NCI-H526 (cell line): ENCODE measurements around the gene MORC3.
"Not testable (repeated sequence)": the region's sequence is repeated elsewhere in the genome, so short reads cannot be mapped to it uniquely, and the experiment has no call there.

Experiments used
- DNase-seq, 2 experiments: peaks; one replicate each; lab custom pipeline; 2025; lab: John Stamatoyannopoulos, UW

The MORC3 gene

DNA sequence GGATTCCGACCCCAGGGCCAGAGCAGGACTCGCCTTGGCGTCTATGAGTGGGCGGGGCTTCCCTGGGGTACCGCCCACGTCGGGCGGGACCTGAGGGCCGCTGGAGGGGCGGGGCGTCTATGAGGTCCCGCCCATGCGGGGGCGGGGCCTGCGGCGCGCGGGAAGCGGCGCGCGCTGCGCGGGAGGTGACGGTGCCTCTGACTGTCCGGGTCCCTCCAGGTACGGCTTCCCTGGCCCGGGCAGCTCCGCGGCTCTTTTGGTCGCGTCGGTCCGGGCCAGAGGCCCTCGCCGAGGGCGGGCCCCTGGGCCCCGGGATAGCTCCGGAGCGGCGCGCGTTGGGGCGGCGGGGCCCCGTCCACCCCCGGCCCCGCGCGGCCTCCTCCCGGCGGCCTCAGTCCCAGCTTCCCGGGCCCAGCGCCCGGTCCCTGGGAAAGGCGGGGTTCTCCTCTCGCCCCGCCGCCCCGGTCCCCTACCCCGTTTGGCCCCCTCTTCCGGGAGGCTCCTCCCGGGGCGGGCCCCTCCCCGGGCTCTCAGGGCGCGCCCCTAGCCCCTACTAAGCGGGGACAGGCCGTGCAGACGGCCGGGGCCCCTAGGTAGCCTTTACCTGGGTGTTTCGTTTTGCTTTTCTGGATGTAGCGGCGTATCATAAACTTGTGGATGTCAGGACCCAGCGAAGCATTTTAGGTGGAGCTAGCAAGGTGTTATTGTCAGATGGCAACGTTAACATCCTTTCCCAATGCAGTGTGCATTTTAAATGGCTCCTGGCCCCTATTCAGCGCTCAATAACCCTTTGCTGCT lies 65.4 kb downstream of the MORC3 start, which contains the start of gene CHAF1B:
TSS of gene CHAF1B (plus strand) at position 160 of the 798 bp plus-strand sequence. CDS start 745 bp downstream, outside the sequence.
- DNase-seq = peak in 1 of 2 experiments; percentile 85

DNA sequence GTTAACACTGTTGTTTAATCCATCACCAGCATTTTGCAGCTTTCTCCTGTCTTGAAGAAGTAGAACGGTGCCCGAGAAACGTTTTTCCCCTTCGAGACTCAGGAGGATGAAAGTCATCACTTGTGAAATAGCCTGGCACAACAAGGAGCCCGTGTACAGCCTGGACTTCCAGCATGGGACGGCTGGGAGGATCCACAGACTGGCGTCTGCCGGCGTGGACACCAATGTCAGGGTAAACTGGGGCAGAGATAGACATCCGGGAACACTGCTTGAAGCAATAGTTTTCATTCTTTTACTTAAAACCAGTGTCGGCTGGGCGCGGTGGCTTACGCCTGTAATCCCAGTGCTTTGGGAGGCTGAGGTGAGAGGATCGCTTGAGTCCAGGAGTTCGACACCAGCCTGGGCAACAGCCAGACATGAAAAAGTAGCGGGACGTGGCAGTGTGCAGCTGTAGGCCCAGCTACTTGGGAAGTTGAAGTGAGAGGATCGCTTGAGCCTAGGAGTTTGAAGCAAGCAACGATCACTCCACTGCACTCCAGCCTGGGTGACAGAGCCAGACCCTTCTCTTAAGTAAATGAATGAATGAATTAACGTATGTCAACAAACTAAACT lies 66.1 kb downstream of the MORC3 start:
- DNase-seq = no peak

DNA sequence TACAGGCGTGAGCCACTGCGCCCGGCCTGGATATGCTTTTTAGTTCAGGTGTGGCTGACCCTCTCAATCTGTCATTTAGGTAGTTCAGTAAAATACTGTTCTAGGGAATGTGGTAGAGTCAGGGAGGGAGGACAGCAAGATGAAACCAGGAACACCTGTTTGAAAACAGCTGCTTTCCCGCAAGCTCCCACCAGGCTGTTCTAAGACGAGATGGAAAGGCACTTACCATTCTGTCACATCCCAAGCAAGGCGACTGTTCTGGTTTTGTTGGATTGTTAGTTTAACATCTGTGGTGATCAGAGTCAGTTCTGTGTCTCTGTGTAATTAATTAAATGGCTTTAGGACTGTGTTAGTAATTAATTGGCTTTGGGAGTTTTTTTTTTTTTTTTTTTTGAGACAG lies 68.1 kb downstream of the MORC3 start:
- no peak for DNase-seq

DNA sequence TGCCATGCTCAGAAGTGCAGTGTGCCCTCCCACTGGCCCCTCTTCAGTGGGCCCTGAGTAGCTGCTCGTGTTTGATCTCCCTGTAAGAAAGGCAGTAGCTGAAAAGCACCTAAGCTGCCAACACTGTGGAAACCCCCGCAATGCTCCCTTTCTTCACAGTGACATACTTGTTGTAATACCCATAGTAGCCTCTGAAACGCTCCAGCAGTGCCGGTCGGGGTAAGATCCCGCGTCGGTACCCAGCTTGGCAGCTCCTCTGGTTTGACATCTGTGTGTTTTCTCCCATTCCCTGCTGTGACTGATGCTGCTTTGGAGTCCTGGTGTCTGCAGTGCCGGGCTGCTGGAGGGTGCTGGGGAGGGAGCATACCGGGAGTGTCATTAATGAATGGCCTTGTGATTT lies 68.8 kb downstream of the MORC3 start:
- DNase-seq = no peak

DNA sequence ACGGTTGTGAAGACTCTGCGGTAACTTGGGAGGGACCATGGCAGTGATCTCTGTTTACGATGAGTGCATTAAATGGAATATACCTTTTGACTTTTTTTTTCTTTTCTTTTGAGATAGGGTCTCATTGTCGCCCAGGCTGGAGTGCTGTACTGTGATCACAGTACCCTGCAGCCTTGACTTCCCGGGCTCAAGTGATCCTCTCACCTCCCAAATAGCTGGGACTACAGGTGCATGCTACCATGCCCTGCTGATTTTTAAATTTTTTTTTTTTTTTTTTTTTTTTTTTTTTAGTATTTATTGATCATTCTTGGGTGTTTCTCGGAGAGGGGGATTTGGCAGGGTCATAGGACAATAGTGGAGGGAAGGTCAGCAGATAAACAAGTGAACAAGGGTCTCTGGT lies 71.7 kb downstream of the MORC3 start:
- not testable (repeated sequence) for DNase-seq

DNA sequence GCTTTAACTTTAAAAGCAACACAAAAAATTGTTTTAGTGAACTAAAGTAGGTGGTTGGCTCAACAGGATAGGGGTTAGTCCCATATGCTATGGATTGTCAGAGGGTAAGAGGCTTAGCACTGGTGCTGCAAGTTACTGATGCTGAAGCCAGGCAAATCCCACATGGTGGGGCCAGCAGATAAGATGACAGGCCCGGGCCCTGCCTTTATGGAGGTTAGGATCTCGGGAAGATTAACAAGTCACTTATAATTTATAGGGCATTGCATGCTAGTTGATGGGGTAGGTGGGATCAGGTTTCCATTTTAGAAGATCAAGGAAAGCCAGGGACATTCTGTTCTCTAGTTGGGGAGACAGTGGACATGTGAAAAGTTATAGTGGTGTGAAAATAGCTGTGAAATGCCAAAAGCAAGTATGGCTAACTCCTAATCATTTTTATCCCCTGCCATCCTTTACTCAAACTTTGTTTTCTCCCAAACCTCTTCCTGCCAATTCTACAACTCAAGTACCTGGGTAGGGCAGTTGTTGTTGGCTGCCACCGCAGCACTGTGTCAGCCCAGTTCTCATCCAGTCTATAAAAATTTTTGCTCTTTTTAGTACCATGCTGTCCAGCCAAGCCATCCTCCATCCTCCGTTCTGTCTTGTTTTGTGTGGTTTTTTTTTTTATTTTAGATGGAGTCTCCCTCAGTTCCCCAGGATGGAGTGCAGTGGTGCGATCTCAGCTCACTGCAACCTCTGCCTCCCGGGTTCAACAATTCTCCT lies 75.5 kb downstream of the MORC3 start:
- DNase-seq = no peak

DNA sequence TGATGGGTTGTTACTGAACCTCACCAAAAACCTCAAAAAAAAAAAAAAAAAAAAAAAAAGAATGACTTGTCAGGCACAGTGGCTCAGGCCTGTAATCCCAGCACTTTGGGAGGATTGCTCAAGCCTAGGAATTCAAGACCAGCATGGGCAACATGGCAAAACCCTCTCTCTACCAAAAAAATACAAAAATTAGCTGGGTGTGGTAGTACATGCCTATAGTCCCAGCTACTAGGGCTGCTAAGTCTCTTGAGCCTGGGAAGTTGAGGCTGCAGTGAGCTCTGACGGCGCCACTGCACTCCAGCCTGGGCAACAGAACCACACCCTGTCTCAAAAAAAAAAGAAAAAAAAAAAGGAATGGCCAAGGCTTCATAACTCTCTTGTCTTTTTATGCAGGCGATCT lies 76.3 kb downstream of the MORC3 start:
- DNase-seq = no peak

DNA sequence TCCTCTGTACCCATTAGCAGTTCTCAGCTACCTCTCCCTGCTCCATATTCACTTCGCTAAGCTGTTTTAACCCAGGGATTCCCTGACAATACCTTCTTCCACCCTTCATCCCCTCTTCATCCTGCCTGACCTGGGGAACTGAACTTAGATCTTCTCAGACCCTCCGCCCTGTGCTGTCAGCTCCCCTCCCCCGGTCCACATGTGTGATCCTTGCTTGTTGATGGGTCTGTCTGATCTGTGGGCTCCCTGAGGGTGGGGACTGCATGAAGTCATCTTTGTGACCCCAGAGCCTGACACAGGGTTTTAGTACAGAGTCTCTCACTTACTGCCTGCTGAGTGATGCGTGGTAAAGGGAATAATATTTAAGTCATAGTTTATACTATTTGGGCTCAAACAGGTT lies 77.0 kb downstream of the MORC3 start:
- DNase-seq = no peak

DNA sequence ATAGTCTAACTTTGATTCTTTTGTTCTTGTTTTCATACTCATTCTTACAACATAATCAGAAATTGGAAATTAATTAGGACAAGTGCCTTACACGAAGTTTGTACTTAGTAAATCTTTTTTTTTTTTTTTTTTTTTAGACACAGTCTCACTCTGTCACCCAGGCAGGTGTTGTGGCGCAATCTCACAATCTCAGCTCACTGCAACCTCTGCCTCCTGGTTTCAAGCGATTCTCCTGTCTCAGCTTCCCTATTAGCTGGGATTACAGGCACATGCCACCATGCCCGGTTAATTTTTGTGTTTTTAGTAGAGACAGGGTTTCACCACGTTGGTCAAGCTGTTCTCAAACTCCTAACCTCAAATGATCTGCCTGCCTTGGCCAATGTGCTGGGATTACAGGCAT lies 77.6 kb downstream of the MORC3 start:
- no peak for DNase-seq

DNA sequence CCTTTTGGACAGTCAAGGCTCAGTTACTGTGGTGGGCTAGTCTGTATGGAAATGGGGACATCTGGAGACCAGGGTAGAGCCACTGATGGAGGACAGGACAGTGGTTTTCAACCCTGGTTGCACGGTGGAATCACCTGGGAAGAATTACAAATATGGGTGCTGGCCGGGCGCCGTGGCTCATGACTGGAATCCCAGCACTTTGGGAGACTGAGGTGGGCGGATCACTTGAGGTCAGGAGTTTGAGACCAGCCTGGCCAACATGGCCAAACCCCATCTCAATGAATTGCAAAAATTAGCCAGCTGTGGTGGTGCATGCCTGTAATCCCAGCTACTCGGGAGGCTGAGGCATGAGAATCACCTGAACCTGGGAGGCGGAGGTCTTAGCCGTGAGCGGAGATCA lies 79.7 kb downstream of the MORC3 start:
- DNase-seq = not testable (repeated sequence)

DNA sequence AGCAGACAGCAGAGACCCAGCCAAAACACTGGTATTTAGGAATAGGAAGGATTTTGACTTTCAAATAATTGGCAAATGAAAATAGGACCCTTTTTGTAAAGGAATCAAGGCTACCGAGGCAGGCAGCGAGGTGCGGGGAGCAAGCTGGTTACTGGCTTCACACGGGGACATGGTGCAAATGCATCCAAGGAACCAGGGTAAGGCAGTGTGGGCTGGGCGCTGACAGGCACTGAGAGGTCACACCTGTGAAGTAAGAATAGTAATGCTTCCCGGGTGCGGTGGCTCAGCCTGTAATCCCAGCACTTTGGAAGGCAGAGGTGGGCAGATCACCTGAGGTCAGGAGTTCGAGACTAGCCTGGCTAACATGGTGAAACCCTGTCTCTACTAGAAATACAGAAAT lies 80.7 kb downstream of the MORC3 start:
- no peak for DNase-seq

DNA sequence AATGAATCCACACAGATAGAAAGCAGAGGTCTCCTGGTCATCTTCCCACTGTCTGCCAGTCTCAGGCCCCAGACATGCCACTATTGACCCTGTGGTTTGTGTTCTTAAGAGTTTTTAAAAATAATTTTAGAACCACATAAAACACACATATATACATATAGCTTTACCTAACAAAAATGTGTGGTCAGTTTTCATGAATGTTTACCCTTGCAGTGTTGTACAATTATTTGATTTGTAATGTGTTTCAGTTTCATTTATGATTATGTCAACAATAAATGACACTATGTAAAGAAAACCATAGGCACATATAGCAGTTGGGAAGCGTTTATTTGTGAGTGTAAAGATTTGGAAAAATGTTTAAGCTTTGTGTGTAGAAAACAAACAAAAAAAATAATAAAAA lies 82.3 kb downstream of the MORC3 start:
- no peak for DNase-seq

DNA sequence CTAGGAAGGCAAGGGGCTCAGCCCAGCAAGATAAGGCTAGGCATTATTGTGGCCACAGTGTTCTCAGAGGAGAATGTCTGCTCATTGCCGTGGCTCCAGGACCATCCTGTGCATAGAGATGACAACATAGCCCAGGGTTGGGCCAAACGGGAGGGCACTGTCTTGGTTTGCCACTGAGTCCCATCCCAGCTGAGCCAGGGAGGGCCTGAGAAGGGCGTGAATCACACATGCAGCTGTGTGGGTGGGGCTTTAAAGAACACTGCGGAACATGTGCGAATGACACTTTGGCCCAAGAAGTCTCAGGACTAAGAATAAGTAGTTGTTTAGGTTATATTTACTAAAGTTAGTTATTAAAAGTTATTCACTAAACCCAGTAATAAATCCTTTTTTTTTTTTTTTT lies 83.7 kb downstream of the MORC3 start:
- no peak for DNase-seq

DNA sequence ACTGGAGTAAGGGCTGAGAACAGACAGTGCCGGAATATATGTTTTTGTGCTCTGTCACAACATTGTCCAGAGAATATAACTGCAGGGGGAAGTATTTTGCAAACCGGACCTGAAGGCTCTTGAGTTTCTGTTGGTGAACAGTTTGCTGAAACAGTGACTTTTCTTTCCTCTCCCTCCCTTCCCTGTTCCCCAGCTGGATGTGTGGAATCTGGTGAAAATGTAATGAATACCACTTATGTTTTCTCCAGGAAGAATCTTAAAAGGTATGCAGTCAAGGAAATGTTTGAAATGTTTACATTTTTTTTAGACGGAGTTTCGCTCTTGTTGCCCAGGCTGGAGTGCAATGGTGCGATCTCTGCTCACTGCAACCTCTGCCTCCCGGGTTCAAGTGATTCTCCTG lies 88.6 kb downstream of the MORC3 start:
- DNase-seq = no peak

DNA sequence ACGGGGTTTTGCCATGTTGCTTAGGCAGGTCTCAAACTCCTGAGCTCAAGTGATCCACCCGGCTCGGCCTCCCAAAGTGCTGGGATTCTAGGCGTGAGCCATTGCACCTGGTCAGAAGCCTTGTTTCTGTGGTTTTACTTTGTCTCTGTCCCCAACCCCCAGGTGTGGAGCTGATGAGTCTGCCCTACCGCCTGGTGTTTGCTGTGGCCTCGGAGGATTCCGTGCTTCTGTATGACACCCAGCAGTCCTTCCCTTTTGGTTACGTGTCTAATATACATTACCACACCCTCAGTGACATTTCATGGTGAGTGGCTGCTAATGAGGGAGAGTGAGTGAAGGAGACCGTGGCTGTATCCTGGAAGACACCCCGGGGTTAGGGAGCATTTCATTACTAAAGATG lies 91.3 kb downstream of the MORC3 start:
- DNase-seq = no peak

DNA sequence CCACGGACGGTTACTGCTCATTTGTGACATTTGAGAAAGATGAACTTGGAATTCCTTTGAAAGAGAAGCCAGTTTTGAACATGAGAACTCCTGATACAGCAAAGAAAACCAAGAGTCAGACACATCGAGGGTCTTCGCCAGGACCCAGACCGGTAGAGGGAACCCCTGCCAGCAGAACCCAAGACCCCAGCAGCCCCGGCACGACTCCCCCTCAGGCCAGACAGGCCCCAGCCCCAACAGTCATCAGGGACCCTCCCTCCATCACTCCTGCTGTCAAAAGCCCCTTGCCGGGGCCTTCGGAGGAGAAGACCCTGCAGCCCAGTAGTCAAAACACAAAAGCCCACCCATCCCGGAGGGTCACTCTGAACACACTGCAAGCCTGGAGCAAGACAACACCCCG lies 92.9 kb downstream of the MORC3 start:
- no peak for DNase-seq

DNA sequence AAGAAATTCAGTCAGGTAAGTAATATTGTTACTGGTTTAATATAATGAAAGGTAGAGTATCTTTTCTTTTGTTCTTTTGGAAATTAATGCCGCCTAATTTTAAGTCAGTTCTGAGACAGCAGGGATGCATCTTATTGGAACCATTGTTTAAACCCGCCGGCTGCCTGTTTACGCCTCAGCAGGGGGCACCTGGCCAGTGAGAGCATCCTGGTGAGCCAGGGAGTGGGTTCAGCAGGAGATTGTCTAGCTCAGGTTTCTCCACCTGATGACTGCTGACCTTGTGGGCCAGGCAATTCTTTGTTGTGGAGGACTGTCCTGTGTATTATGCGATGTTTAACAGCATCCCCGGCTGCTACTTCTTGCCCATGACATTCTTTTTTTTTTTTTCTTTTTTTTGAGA lies 95.4 kb downstream of the MORC3 start:
- no peak for DNase-seq

DNA sequence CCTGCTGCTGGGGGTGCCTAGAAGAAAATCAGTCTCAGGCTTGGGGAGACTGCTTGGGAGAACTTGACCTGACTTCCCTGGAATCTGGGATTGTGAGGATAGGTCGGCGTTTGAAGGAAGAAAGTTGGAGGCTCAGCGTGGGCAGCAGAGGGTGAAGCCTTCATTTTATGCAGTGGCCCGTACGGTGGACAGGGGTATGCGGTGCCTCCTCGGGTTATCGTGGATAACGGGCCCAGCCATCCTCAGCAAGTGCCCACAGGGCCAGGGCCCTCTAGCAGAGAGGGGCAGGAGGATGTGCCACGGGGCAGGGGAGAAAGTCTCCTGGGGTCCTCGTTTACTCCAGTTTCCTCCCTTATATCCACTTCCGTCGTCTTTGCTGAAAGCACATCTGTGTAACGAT lies 99.2 kb downstream of the MORC3 start:
- DNase-seq = no peak

DNA sequence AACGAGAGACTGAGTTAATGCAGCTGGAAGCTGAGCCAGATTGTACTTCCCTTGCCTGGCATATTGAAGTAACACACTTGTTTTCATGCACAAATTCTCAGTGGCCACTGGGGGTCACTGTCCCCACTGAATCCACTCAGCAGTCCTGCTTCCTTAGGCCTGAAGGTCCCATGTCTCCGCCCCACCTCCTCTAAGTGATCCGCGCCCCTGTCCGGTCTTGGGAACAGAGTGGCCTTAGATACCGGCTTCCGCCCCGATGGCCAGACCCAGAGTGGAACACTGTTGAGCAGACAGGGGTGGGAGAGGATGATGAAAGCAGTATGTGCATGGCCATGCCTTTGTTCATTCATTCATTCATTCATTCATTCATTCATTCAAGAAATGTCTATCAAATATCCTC lies 100.0 kb downstream of the MORC3 start:
- DNase-seq = peak; percentile 83 to 89

DNA sequence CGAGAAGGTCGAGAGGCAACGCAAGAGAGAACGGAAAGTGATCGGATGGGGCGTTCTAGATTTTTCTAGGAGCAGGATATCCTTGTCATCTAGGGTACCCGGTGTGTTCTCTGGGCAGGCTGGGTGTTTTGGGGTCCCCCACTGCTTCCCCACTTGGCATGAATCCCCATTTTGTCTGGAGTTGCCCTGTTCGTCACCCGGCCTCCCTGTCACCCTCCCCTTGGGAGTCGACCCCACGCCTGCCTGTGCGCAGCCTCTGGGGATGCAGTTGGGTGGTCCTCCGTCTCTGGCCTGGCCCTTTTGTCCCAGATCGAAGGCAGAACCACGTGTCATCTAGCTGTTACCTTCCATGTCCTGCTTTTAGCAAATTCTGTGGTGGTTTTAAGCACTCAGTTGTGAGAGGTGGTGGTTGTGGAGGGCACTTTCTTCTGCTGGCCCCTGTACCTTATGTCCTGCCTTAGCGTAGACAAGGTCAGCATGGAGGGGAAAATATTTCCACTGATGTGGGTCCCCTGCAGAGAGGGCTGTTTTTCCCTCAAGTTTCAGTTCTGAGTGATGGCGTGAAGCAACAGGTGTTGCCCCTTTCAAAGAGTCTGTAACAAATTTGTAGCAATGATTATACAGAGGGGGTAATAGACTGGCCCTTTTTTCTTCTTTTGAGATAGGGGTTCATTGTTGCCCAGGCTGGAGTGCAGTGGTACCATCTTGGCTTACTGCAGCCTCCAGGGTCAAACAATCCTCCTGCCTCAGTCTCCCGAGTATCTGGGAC lies 100.8 kb downstream of the MORC3 start:
- DNase-seq = no peak

DNA sequence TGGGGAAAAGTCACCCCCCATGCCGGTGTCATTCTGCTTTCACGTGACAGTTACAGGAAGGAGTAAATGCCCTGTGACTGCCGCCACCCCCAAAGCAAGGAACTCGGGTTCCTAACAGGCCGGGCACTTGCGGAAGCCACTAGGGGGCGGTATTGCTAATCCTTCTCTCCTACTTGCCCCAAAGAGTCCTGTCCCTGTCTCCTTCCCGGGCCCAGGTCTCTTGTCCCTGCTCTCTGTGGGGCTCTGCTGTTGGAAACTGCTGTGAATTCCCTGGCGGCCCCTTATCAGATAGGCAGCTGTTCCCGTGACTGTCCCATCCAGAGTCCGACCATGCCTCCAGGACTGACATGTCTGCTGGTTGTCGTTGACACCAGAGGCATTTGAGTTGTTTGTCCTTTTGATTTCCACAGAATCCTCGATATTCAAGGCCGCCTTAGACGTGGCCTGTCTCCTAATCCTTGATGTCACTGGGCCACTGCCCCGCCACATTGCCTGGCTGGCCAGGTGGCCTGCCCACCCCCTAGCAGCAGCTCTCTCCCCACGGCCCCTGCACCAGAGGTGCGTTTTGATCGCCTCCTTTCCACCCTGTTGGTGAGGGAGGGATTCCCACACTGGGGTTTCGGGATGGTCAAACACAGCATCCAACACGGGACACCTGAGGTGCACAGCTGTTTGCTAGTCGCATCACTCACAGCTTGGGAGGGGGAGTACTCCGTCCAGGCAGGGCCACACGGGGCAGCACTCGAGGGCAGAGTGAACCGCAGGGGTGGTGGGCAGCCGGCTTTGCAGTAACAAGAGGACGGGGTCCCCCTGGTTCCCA lies 102.5 kb downstream of the MORC3 start:
- DNase-seq = peak; percentile 15 to 70
